ENCODE measurements around the gene MAN2A1.
A peak's percentile ranks its signal among the peaks of the same experiment; 100 is the strongest.

MAN2A1 gene

DNA sequence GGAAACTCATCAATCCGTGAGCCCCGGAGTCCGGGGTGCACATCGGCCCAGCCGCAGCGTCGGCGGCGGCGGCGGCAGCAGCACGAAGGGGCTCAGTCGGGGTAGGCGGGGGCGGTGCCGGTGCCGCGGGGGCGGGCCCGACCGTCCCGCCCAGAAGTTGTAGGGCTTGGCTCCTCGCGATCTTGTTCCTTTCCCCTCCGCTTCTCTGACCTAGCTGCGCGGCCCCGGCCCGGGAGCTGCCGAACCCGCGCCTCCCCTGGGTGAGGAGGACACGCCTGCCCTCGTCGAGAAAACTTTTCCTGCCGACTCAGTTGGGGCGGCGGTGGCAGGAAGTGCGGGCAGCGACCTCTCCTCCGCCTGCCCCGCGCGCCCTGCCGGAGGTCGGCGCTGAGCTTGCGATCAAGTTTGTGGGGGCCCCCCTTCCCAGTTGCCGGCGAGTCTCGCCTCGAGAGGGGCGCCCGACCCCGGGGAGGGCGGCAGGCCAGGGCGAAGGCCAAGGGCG is at the start of gene MAN2A1:
Gene MAN2A1 (plus strand): TSS at position 188 of the 502 bp plus-strand sequence. CDS start 491 bp downstream, outside the sequence.
- peak; percentile 84 for DNase-seq

DNA sequence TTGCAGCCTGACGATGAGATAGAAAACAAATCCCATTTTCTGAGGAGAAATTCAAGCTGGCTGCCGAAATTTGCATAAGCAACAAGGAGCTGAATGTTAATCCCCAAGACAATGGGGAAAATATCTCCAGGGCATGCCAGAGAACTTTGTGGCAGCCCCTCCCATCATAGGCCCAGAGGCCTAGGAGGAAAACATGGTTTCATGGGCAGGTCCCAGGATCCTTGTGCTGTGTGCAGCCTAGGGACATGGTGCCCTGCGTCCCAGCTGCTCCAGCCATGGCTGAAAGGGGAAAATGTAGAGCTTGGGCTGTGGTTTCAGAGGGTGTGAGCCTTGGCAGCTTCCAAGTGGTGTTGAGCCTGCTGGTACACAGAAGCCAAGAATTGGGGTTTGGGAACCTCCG is 48.8 kb upstream of the MAN2A1 start:
- DNase-seq: no peak

DNA sequence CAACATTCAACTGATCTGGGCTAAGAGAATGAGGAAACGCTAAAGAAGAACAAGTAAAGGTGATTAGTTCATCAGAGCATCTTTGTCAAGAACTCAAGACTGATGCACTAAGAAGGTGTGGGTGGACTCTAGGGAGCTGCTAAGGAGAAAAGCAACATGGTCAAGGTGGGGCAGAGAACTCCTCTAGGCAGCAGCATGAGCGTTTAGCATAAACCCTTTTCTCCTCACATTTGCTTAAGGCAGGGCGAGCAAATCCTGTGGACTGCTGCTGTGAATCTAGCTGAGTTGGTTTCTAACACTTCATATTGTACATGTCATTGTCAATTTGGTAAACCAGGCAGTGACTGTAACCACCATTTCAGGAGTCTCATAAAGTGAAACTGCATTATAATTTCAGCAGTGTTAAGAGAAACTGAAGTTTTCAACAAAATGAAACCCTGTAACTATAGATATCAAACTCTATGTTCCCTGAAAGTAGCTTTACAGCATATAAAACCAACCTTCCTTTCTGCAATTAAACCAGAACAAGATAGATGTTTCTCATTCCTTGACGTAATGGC is 45.9 kb upstream of the MAN2A1 start:
- DNase-seq: no peak

DNA sequence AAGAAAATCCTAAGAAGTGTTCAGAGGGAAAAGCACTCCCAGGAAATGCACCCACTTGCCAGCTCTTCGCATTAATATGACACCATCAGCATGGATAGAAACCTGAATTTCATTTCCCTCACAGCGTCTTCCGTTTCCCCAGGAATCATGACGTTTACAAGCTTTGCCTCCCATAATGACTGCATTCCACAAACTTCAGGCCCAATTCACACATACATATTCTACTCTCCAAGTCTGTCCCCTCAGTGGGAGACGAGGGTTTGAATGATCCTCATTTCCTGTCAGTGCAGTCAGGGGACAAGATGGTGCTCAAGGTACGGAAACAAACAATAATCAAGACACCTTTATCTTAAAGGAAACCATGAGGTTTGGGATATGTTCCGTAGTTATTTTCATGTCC is 44.9 kb upstream of the MAN2A1 start:
- DNase-seq: no peak

DNA sequence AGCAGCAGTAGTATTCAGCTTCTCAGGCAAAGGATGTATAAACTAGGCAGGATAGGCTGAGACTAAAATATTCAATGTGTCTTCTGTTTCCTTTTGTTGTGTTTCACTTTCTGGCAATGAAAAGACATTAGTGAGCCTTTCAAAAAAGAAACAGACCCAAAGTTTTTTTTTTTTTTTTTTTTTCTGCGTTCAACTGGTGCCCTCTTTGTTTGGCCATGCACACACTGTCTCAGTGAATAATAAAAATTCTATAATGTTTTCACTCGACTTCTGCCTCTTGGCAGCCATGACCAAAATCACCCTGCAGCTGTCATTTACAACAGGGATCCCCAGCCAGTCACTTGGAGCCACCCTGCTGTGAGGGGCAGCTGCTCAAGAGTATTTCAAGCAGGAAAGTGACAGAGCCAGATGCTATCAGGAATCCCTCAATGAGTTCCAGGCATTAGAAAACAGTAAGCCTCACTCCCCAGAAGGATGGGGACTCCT is 44.0 kb upstream of the MAN2A1 start:
- DNase-seq: no peak

DNA sequence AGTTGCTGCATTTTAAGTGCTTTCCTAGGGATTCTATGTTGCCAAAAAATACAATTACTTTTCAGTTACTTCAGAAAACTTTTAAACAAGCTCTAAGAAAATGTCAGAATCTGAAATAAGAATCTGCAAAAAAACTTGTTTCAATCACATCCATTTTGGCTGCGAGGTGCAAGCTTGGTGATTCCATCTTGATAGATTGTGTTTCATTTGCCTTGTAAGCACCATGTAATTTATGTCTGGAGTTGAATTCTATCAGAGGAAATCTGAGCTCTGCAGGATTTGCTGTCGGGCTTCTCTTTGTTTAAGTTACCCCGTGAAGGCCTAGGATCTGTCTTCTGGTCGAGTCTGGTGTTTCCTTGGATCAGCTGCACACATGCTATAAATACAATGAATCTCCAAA is 40.4 kb upstream of the MAN2A1 start:
- DNase-seq: no peak

DNA sequence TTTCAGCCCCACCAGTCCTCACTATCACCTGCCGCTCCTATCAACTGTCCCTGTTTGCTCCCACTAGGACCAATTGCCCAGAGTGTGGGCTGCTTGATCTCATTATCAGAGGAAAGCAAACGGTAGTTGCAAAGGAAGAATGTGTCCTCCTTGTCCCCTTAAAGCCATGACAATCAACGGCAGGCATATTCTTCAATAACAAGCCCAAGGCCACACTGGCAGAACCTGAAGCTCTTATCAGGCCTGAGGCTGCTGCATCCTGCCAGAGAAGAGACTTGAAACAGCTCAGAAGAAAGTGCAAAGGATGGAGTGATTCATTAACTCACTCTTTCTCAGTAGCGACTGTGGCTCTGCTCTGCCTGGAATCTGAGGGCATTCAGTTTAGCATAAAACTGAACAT is 39.2 kb upstream of the MAN2A1 start:
- DNase-seq: no peak

DNA sequence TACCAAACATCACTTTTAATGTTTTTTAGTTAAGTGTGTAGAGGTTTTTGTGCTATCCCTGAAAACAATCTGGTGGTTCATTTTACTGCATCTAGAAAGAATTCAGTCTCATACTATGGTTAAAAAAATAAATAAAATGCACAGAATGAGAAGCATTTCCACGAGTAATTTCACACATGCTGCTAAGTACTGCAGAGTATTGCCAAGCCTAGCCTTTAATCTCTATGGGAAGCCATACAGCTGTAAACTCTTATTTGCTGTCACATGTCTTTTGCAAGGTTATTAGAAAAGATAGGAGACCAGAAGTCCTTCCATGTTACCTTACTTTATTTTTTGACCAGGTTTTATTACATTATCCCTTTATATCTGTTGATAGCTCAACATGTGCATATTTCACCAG is 37.6 kb upstream of the MAN2A1 start:
- no peak for DNase-seq

DNA sequence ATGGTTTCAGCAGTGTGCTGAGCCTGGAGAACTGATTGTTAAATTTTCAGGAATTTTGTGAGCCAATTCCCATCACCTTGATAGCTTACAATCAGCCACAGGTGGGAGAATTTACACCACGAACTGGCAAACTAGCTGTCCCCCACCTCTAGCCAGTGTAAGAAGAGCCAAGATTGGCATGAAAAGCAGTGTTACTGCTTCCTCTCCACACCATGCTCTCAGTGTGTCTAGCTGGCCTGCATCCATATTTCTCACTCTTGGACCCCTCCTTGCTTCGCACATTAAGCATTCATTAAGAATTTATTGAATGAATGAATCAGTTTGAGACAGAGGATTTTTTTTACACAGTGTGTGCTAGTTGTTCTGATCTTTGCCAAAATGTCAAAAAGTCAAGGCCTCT is 36.7 kb upstream of the MAN2A1 start:
- DNase-seq: no peak

DNA sequence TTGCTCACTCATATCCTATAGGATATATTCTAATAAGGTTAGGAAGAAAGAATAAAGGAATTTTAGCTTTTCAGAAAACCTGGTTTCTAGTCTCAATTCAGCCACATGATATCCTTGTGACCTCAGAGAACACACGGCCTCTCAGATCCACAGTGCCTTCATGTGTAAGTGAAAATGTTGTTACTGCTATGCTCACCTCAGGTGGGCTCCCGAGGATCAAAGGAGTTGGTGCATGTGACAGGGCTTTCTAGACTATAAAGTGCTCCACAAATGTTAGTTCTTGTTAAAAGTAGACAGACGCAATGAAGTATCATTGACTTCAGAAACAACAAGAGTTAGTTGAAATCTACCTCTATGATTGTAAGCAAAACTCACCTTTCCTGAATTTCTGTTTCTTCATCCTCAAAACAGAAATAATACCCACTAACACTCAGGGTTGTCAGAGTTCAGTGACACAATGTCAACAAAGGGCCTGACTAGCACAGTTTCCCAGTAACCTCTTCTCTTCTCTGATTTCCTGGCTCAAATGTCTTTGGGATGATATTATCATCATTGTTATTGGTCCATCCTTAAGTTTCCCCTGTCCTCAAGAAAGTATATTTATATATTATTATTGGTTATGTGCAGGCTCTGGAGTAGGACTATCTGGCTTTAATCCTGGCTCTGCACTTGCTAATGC is 36.0 kb upstream of the MAN2A1 start:
- no peak for DNase-seq

DNA sequence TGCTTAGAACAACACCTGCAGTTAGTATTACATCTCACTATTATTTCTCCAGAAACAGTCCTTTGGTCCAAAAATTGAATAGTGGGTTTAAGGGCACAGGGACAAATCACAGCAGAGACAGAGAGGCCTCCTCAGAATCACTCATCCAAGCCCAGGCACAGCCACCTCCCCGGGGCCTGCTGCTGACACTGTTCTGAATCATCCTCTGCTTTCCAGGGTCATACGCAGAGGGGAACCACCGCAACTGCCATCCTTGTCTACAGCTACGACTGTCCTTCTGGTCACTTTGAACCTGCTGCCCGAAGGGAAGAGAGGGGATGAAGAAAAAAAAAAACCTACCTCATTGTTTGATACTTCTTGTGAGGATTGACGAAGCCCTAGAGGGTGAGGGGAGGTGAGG is 35.3 kb upstream of the MAN2A1 start:
- no peak for DNase-seq

DNA sequence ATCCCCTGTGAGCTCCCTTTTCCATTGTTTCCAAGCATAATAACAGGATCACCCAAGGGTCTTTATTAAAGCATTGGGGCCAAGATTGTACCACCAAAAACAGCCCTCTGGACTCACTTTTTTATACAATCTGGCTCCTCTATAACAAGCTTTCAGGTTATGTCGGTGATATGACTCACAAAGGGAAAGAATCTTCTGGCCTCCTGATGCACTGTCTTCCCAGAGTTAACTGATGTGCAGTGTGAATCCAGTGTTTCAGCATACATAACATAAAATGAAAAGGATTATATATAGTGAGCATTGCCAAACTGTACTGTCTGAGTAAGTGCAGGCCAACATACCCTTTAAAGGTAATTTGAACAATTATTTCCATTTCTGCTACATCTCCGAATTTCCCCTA is 33.9 kb upstream of the MAN2A1 start:
- no peak for DNase-seq

DNA sequence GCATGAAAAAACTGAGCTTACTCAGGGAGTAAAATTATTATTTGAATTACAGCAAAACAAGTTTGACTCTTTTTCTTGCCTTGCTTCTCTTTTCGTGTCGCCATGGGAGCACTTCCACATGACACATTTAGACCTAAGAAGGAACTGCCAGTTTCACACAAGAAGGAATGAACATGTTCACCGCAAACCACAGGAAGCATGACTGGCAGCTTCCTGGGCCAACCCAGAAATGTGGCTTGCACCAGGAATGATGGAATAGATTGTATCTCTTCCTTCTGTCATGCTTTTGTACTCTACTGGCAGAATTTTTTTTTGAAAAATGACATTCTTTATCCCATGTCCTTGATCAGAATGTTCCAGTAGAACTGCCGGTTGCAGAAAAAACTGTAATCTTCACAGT is 32.9 kb upstream of the MAN2A1 start:
- DNase-seq: peak; percentile 52

DNA sequence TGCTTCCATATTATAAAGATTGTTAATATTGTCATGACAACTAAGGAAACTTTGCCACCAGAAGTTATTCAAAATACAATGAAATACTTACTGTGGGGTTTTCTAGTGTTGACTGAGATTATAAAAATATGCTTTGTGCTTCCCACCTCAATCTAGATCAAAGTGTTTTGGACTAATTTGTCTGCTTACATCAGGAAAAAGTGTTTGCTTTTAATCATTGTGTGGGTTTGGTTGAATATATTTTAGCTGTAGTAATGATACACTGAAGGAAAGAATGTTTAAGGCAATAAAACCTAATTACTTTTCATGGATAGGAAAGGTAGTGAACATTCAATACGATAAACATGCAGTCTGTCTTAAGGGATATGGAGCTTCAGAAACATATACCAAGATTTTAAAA is 29.8 kb upstream of the MAN2A1 start:
- DNase-seq: no peak

DNA sequence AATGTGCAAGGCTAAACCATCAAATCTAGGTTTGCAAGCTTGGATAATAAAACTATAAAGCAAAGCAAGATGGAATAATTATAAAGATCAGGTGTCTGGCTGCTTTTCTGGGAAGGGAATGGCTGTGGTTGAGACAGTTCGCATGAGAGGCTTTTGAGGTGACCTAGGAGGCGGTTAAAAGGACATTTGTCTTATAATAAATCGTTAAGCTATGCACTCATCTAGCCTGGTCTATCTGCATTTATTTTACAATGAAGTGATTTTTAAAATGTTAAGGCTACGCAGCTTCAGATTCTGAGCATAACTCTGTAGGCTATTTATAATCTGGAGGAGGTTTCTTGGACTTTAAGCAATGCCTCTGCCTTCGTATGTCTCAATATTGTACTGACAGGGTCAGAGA is 29.4 kb upstream of the MAN2A1 start:
- DNase-seq: no peak

DNA sequence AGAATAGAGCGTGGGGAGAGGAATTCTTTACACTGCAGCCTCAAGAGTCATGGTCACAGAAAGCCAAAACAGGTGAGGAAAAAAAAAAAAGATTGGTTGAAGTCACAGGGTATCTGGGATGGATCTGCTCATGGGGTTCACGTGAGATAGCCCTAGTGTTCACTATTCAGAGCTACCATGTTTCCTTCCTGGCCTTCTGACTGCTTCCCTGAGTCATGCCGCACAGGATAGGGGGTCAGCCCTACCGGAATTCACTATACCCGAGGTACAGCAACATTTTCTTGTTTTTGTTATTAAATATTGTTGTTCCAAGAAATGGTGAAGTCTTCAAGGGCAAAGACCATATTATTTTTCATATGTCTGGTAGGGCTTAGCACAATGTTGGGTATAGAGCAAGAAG is 21.5 kb upstream of the MAN2A1 start:
- DNase-seq: no peak

DNA sequence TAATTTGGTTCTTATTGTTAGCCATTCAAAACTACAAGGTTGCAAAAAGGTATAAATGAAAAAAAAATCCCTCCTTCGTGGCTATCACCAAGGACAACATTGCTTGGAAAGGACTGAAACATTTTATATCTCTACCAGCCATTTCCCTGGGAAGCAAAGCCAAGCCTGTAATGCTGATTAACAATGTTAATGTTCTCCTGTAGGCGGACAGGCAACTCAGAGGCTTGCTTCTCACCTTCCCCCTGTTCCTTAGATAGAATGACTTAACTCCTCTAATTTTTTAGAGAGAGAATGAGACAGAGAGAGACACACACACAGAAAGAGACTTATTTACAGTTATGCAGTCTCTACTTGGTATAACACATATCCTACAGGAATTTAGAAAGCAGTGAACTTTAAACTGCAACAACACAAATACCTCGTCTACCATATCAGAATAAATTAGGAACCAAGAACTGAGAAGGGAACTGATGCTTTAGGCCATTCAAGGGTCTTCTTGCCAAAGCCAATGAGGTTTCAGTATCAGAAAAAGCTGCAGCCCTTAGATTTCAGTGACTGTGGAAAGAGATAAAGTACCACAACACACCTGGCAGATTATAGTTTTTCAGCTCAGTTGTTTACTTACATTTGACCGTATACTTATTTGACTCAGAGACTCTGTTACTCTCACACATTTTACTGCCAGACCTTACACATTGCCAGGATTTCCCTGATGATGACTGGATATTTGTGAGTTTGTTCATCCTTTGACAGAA is 20.9 kb upstream of the MAN2A1 start:
- DNase-seq: no peak

DNA sequence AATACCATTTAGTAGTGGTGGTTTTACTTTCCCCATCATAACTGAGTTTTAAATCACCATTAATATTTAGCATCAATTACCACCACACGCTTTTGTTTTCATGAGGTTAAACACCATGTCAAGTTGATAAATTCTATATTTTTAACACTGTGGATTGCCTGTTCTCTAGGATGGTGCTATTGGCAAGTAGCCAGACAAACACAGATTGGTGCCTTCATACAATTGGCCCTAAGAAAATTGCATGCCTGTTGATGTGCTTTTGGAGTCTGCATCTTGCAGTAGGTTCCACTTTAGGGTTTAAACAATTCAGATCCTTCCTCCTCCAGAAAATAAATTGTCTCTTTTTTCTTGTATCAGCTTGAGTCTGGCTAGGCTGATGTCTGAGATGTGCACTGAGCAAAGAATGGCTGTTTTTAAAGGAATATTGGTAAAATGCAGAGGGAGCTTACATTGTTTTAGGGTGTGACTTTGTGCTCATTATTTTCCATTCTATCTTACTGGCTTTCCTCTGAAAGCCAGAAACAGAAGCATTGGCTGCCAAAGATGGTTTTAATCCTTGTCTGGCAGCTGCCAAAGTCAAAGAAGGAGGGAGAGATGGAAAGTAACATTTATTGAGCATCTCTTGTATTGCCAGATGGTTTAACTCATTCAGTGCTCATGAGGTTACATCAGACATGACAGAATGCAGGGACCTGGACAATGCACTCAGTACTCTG is 19.6 kb upstream of the MAN2A1 start:
- DNase-seq: no peak

DNA sequence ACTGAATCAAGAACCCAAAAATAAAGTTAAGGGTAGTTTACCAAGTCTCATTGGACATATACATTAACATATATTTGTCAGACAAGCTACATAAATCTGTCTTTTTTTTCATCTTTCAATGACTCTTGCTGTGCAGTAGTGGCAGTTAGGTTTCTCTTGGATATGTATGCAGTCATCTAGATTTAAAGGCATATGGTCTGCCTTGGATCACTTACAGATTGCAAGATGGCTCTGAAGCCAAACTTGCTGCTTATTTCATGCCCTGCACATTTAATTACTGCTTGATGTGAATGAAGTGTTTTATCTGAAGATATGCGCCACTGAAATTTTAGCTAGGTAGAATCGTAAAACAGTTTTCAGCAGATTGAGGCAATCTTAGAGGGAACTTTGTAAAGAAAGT is 18.6 kb upstream of the MAN2A1 start:
- DNase-seq: no peak

DNA sequence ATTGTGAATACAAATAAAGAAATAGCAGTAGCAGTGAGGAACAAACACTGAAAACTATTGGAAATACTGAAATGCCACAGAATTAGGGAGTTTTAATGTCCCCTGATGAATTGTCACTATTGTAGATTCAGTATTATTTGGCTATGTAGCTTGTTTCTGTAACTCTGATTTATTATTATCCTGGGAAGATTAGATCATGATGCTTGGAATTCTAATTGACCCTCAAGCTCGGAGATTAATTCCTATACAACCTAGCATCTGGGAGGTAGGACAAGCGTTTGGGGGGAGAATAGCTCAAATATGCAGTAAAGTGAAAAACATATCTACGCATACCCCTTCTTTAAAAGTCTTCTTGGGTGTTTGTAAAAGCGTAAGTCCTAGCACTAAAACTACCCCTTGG is 15.1 kb upstream of the MAN2A1 start:
- DNase-seq: no peak

DNA sequence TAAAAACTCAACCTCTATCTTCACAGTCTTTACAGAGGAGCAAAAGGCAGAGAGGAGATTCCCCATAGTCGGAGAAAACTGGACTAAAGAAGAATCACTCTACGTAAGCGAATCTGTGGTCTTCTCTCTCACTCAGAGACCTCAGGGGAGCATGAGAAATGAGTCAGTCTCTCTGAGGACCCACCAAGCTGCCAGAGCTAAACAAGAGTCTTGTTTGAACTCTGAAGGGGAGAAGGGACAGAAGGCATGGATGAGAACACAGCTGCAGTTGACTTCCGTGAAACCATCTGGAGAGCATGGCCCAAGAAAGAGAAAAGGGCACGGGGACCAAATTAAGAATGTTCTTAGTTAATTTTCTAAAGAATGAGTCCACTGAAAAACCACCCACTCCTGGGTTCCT is 12.8 kb upstream of the MAN2A1 start:
- DNase-seq: no peak

DNA sequence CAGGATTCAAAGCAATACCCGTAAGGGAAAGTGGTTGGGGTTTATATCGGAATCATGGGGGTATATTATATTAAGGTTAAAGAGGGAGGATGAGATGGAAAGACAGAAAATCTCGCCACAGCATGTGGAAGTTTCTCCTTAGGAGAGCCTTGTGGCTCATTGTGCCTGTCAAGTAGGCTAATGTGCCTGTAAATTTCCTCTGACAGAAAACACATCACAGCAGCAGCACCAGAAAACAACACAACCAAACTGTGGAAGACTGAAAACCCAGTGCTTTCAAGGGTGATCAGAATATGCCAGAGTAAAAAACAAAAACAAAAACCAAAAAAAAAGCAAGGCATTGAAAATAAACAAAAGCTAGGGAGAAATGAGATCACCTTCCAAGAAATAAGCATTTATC is 11.3 kb upstream of the MAN2A1 start:
- DNase-seq: no peak

DNA sequence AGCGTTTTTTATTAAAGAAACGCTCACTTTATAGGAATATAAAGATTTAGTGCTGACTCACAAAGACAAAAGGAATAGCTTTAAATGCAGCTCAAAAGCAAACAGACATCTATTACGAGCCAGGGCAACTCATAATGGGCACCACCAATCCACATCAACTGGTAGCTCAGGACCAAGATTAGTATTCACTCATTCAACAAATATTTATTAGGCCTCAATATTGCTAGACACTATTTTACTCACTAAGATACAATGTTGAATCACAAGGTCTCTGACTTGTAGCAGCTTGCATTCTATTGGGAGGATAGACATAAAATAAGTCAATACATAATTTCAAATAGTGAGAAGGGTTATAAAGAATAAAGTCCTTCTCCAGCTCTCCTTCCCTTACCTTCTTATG is 8.0 kb upstream of the MAN2A1 start:
- DNase-seq: no peak
